ENCODE data around the gene MACROD2.

GRCh38 chr20:14960831-14961230, 965.5 kb downstream of the MACROD2 start:
- TF ChIP-seq, protein P1, sequence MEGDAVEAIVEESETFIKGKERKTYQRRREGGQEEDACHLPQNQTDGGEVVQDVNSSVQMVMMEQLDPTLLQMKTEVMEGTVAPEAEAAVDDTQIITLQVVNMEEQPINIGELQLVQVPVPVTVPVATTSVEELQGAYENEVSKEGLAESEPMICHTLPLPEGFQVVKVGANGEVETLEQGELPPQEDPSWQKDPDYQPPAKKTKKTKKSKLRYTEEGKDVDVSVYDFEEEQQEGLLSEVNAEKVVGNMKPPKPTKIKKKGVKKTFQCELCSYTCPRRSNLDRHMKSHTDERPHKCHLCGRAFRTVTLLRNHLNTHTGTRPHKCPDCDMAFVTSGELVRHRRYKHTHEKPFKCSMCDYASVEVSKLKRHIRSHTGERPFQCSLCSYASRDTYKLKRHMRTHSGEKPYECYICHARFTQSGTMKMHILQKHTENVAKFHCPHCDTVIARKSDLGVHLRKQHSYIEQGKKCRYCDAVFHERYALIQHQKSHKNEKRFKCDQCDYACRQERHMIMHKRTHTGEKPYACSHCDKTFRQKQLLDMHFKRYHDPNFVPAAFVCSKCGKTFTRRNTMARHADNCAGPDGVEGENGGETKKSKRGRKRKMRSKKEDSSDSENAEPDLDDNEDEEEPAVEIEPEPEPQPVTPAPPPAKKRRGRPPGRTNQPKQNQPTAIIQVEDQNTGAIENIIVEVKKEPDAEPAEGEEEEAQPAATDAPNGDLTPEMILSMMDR (IDR thresholded peaks at IDR 0.05), result no peak
- TF ChIP-seq POLR2A (IDR thresholded peaks at IDR 0.05), result no peak

Measured in uterus (tissue), 2 donors.